ENCODE results near the gene MYRIP.

Gene MYRIP

DNA sequence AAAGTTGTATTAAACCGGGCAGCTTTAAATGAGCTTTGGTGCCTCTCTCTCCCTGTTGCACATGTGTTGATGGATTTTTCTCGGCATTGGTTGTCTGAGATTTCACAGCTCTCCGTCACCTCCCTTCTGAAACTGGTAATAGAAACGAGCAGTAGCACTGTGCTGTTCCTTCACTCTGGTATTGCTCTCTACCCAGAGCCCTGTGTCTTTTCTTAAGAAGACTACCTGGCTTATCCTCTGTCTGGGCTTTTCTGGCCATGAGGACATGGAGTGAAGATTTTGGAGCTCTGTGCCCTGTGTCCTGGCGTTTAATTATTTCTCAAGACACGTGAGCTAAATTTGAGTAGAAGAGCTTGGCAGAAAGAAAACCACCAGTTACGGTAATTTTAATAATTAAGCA, 290.5 kb downstream of the MYRIP start:
- DNase-seq (ENCODE audit: insufficient read length), result no peak
- no peak for FAIRE-seq
- TF ChIP-seq TAF1 (IDR thresholded peaks at IDR 0.05; ENCODE audit: borderline replicate concordance, low read depth, low read length) (no peak), POLR2A (IDR thresholded peaks at IDR 0.05; ENCODE audit: low read depth, low read length) (no peak), POLR2AphosphoS5 (IDR thresholded peaks at IDR 0.05; ENCODE audit: low read depth, low read length) (no peak)

DNA sequence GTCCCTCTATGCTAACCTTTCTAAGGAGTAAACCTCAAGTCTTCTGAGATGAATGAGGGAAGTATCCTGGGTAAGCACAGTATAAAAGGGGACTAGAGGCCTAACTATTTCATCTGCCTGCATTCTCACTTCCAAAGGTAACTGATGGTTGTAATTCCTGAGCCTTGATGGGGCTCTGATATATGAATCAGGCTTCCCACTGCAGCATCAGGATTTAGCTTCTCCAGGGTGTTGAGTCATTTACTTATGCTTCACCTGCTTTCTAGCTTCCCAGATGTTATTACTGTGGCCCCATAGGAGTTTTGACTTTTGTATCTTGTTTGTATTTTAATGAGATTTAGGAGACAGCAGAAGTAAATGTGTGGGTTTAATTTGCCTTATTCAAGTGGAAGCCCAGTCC, 292.8 kb downstream of the MYRIP start:
- no peak for FAIRE-seq
- no peak for TF ChIP-seq POLR2A (IDR thresholded peaks at IDR 0.05; ENCODE audit: low read depth, low read length)
- no peak for TF ChIP-seq POLR2AphosphoS5 (IDR thresholded peaks at IDR 0.05; ENCODE audit: low read depth, low read length)
- TF ChIP-seq TAF1 (IDR thresholded peaks at IDR 0.05; ENCODE audit: borderline replicate concordance, low read depth, low read length), result no peak
- no peak for DNase-seq (ENCODE audit: insufficient read length)

DNA sequence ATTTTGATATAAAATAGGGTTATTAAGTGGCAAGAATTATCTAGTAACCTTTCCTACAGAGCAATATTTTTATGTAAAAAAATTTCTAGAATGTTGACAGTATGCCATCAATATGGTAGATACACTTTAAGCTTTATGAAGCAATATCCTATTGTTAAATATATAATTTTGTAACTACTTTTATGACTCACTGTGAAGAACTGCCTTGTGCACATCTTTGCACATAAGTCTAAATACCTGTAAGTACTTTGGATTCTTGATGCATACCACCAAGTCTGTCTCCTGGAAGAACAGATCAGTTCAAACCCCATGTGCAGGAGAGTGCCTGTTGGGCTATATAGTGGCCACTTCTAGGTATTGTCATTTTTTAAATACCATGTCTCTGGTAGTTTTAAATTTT, 294.4 kb downstream of the MYRIP start:
- DNase-seq (ENCODE audit: insufficient read length) (no peak), FAIRE-seq (no peak)
- TF ChIP-seq TAF1 (IDR thresholded peaks at IDR 0.05; ENCODE audit: borderline replicate concordance, low read depth, low read length) (no peak), POLR2AphosphoS5 (IDR thresholded peaks at IDR 0.05; ENCODE audit: low read depth, low read length) (no peak), POLR2A (IDR thresholded peaks at IDR 0.05; ENCODE audit: low read depth, low read length) (no peak)

DNA sequence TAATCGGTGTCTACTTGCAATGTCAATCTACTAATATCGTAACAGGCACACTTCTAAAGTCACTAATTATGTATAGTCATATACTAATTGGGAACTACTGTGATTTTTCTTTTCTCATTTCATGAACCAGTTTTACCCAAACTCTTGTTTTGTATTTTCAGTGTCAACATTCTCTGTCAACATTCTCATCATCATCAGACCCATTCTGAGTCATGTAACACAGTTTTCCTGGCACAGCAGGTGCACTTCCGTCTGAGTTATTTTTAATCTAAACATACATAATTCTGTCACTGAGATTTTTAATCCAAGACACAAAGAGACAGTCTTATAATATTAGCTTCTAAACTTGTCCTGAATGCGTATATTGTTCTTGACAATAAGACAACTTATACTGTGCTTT, 295.0 kb downstream of the MYRIP start:
- TF ChIP-seq TAF1 (IDR thresholded peaks at IDR 0.05; ENCODE audit: borderline replicate concordance, low read depth, low read length) (no peak), POLR2AphosphoS5 (IDR thresholded peaks at IDR 0.05; ENCODE audit: low read depth, low read length) (no peak), POLR2A (IDR thresholded peaks at IDR 0.05; ENCODE audit: low read depth, low read length) (no peak)
- FAIRE-seq (no peak), DNase-seq (ENCODE audit: insufficient read length) (no peak)

DNA sequence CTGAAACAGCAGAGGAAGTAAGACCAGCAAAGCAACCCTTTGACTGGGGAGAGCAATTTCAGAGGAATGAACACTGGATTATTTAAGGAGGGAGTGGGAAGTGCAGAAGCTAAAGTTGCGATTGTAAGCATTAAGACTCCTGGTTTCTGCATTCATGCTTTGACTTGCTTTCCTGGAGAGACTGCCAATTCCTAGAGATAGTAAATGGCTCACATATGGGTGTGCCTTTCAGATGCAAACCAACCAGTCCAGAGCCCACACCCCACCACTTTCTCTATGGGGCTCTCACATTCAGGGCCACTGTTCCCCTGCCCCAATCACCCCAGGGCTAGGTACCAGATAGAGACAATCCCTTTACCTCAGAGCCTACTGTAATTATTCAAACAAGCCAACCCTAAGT, 299.2 kb downstream of the MYRIP start:
- TF ChIP-seq POLR2A (IDR thresholded peaks at IDR 0.05; ENCODE audit: low read depth, low read length) (no peak), POLR2AphosphoS5 (IDR thresholded peaks at IDR 0.05; ENCODE audit: low read depth, low read length) (no peak), TAF1 (IDR thresholded peaks at IDR 0.05; ENCODE audit: borderline replicate concordance, low read depth, low read length) (no peak)

DNA sequence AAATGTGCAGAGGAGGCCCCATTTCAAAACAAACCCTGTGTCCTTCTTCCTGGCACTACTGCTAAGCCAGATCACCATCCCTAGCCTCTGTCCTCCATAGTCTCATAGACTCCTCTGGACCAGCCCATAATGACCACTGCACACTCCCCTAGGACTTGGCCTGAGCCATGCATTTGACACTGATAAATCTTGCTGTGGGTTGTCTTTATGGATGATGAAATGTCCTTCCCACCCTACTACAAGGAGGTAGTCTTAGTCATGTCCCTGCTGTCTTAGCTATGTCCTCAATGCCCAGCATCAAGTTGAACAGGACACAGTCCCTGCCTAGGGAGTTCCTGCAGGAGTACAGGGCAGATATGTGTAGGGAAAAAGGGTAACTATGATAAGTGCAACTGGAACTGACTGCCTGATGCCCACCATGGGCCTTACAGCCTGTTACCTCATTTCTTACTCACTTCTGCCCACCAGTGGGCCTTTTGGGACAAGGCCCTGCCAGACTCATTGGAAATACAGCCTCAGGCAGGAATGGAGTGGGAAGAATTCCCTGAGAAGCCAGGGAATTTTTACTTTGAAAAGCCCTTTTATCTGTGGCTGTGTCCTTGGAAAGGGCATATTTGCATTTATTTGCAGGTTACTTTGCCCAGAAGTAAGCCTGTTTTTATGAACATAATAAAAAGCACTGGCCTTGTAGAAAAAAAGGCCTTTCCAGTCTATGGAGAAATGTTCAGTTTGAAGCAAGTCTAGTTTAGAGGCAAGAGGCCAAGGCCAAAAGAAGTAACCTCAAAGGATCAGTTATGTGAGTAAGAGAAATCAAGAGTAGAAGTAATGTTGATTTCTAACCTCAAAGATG, 300.5 kb downstream of the MYRIP start:
- DNase-seq (ENCODE audit: insufficient read length) (no peak), FAIRE-seq (no peak)

More for the DNA sequence above, 299.2 kb downstream of the MYRIP start:
- DNase-seq (ENCODE audit: insufficient read length), result no peak
- no peak for FAIRE-seq

DNA sequence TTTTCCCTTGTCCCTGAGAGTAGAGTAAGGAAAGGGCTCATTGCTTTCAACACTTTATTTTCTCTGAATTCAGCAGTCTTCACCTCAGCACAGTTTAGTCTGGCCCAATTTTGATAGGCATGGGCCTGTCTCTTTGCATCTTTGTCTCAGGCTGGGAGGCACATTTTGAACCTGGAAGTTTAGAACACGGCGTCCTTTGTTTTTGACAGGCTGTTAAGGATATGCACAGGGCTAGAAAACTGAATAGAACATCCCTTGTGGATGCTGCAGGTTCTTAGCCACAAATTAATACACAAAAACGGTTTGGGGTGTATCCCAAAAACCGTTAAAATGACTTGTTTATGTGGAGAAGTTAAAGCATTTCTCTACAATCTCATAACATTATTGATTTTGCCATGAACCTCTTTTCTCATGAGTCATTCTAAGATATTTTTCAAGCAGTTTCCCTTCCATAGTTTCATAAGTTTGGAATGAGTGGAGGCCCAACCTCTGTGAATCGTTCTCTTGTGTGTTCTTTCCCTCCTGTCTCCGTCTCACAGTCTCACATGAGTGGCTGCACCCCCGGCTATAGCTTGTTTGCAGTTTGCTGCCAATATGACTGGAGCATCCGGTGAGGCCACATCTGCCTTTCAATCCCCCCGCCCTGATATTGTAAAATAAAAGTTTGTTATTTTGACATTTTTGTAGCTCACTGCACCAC, 307.2 kb downstream of the MYRIP start:
- TF ChIP-seq TAF1 (IDR thresholded peaks at IDR 0.05; ENCODE audit: borderline replicate concordance, low read depth, low read length) (no peak), POLR2AphosphoS5 (IDR thresholded peaks at IDR 0.05; ENCODE audit: low read depth, low read length) (no peak), POLR2A (IDR thresholded peaks at IDR 0.05; ENCODE audit: low read depth, low read length) (no peak)
- DNase-seq (ENCODE audit: insufficient read length) (no peak), FAIRE-seq (no peak)

More for the DNA sequence above, 300.5 kb downstream of the MYRIP start:
- no peak for TF ChIP-seq POLR2A (IDR thresholded peaks at IDR 0.05; ENCODE audit: low read depth, low read length)
- no peak for TF ChIP-seq POLR2AphosphoS5 (IDR thresholded peaks at IDR 0.05; ENCODE audit: low read depth, low read length)
- no peak for TF ChIP-seq TAF1 (IDR thresholded peaks at IDR 0.05; ENCODE audit: borderline replicate concordance, low read depth, low read length)

DNA sequence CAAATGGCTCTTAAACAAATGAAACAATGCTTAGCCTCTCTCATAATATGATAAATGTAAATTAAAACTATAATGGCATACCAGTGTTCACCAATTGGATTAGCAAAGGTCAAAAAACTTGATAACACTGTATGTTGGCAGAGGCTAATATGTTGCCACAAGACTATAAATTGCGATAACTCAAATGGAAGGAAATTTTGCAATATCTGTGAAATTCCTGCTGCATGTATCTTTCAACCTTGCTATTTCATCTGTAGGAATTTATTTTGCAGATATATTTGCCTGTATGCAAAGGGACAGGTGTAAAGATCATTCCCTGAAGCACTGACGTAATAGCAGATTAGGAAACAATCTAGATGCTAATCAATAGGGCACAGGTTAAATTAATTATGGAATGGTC, 308.7 kb downstream of the MYRIP start:
- TF ChIP-seq POLR2A (IDR thresholded peaks at IDR 0.05; ENCODE audit: low read depth, low read length), result no peak
- FAIRE-seq, result no peak
- DNase-seq (ENCODE audit: insufficient read length), result no peak

DNA sequence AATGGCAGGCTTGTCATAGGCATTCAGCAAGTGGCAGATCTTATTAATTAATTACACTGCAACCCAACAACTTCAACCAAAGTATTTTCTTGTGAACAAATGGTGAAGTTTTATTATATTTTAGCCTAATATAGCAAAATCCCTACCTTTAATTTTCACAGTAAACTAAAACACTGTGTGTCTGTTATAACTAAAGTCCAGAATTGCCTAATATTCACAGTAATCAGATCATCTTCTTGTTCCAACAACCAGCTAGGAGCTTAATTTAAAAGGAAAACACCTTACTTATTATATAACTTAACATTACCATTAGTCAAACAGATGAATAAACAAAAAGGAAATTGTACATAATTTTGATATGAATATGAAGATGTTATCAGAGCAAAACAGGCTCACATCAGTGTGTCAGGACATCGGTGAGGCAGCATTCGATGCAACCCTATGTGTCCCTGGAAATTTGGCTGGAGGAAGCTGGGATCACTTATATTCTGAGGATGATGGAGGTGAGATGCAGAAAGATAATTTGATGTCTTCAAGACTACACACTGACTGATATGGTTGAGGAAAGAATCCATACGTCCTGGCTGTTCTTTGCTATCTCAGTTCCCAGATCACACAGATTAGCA, 310.8 kb downstream of the MYRIP start:
- DNase-seq (ENCODE audit: insufficient read length) (no peak), FAIRE-seq (no peak)
- TF ChIP-seq POLR2AphosphoS5 (IDR thresholded peaks at IDR 0.05; ENCODE audit: low read depth, low read length) (no peak), POLR2A (IDR thresholded peaks at IDR 0.05; ENCODE audit: low read depth, low read length) (no peak), TAF1 (IDR thresholded peaks at IDR 0.05; ENCODE audit: borderline replicate concordance, low read depth, low read length) (no peak)

DNA sequence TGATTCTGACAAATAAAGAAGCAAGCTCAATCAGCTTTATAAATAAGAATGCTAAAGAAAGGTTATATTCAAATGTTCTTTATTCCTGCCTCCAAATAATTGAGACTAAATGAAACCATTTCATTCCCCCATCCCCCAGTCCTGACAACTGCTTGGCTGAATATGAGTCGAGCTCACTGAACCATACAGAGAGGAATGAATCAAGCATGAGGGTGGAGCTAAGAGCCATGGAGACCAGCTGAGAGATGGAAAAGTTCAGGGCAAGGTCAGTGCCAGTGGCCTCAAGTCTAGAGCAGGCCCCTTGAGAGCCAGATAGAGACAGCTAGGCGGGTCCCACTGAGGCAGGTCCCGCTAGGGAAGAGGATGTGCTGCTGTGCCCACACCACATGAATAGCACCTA, 311.4 kb downstream of the MYRIP start:
- TF ChIP-seq POLR2AphosphoS5 (IDR thresholded peaks at IDR 0.05; ENCODE audit: low read depth, low read length) (no peak), TAF1 (IDR thresholded peaks at IDR 0.05; ENCODE audit: borderline replicate concordance, low read depth, low read length) (no peak), POLR2A (IDR thresholded peaks at IDR 0.05; ENCODE audit: low read depth, low read length) (no peak)
- DNase-seq (ENCODE audit: insufficient read length) (no peak), FAIRE-seq (no peak)

DNA sequence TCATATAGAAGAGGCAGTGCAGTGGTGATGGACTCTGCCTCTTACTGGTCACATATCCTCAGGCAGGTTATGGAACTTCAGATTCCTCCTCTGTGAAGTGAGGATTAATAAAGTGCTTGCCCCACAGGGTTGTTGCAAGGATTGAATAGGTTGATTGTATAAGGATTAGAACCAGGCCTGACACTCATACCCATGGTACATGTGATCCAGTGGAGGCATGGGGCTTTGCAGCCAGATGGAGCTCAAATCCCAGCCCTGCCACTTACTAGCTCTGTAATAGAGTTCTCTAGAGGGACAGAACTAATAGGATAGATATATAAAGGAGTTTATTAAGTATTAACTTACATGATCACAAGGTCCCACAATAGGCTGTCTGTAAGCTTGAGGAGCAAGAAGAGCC, 315.5 kb downstream of the MYRIP start:
- TF ChIP-seq POLR2A (IDR thresholded peaks at IDR 0.05; ENCODE audit: low read depth, low read length) (no peak), TAF1 (IDR thresholded peaks at IDR 0.05; ENCODE audit: borderline replicate concordance, low read depth, low read length) (no peak), POLR2AphosphoS5 (IDR thresholded peaks at IDR 0.05; ENCODE audit: low read depth, low read length) (no peak)
- FAIRE-seq (no peak), DNase-seq (ENCODE audit: insufficient read length) (no peak)

All from GM12892 (cell line).